Esophagus muscularis mucosa (tissue), 4 donors: Measurements from ENCODE around the gene TP73.

Experiments
- CTCF ChIP-seq, 3 experiments: fragments of 200-600 bp in 2 of 3; fragments of 450-650 bp in 1 of 3; sonication (generic) in 2 of 3; IDR thresholded peaks; one replicate each; pipeline ENCODE4 v1.5.1; 2017 to 2019; ENCODE audit warnings: antibody characterized with exemption in 3 of 3, mild to moderate bottlenecking in 2 of 3, moderate library complexity in 1 of 3
- EP300 ChIP-seq: sonication (generic); formaldehyde crosslinking; IDR thresholded peaks from one replicate; pipeline ENCODE4 v1.6.1; 2017; ENCODE audit warnings: antibody characterized with exemption
- POLR2A ChIP-seq: fragments of 450-650 bp; IDR thresholded peaks from one replicate; pipeline ENCODE4 v1.6.1; 2017; ENCODE audit warnings: antibody characterized with exemption, moderate library complexity, mild to moderate bottlenecking, low read depth
- POLR2AphosphoS5 ChIP-seq, 2 donors: sonication (generic); formaldehyde crosslinking; IDR thresholded peaks; one replicate each; pipeline ENCODE4 v1.6.1; 2017; ENCODE audit warnings: antibody characterized with exemption in 2 of 2

- TF ChIP-seq CTCF (IDR thresholded peaks at IDR 0.05) (no peak), POLR2AphosphoS5 (IDR thresholded peaks at IDR 0.05) (no peak), POLR2A (no peak), EP300 (no peak)
Measured at GRCh38 chr1:3625151-3625907, 27.0 kb upstream of the TP73 start.
